Heart left ventricle (tissue), 13 donors: ENCODE results near the gene ZNF219.

Experiments used
- POLR2A ChIP-seq, 2 donors: fragments of 450-650 bp; IDR thresholded peaks; one replicate each; pipeline ENCODE4 v1.6.1; 2017; ENCODE audit warnings: antibody characterized with exemption in 2 of 2, mild to moderate bottlenecking in 2 of 2, moderate library complexity in 2 of 2
- TF ChIP-seq, protein P1 (sequence below), 12 donors: fragments of 200-600 bp; sonication (generic) in 4 of 12; IDR thresholded peaks; one replicate each; pipeline versions ENCODE4 v1.5.0 to v1.8.0; 2018 to 2022; ENCODE audit warnings: antibody characterized with exemption in 12 of 12, mild to moderate bottlenecking in 5 of 12
- donor health status: ischemic (EF 13 %, LVEDD 7.1; RV severe dilation, severe dysfunction).
- donor health status: DM: no; HTN: yes; CAD: no.
- donor health status: DM: no; HTN: no; CAD: no.
- donor health status: ischemic (EF 25% LVEDD 6.9; RV normal size, moderate dysfunction).
- donor health status: ischemic (EF 25% LVEDD 5.7; RV mildly dilated, moderate dysfunction).
- donor health status: ischemic (EF 35%, LVEDD 5.7; RV mildly dilated, moderate dysfunction).
- donor health status: nonischemic (EF 11% LVEDD 7.7; RV severe dilation, severe dysfunction).
- donor health status: DM: yes; HTN: yes; CAD: no.
- donor health status: PGD.
- donor health status: ischemic (EF 29% LVEDD 5.4; RV normal size, mild dysfunction).
- donor health status: nonischemic (EF 23%, LVEDD 6.1; RV moderate dilation, normal function).

DNA sequence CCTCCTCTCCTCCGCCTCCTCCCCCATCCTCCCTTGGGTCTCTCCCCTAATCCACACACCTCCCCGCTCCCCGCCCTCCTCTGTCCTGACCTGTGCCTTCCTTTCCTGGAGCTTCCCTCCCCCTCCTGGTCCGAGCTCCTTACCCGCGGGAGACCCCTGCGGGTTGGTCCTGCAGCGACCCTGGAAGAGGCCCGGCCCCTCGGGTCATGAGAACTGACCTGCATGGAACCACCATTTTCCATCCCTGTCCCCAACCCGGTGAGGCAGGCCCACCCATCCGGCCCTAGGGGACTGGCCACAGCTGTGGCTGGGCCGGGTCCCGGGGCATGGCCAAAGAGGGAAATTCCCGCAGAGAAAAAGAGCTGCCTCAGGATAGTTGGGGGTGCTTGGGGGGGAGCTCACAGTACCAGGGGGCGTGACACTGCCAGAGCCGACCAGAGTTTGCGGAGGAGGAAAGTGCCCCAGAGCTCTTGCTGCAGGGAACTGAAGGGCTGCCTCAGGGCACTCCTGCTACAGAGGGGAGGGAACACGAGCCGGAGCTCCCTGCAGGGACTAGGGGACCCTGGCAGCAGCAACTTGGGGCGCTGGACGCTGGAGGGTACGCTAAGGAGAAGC lies 27.7 kb downstream of the ZNF219 start:
- TF ChIP-seq, protein P1, sequence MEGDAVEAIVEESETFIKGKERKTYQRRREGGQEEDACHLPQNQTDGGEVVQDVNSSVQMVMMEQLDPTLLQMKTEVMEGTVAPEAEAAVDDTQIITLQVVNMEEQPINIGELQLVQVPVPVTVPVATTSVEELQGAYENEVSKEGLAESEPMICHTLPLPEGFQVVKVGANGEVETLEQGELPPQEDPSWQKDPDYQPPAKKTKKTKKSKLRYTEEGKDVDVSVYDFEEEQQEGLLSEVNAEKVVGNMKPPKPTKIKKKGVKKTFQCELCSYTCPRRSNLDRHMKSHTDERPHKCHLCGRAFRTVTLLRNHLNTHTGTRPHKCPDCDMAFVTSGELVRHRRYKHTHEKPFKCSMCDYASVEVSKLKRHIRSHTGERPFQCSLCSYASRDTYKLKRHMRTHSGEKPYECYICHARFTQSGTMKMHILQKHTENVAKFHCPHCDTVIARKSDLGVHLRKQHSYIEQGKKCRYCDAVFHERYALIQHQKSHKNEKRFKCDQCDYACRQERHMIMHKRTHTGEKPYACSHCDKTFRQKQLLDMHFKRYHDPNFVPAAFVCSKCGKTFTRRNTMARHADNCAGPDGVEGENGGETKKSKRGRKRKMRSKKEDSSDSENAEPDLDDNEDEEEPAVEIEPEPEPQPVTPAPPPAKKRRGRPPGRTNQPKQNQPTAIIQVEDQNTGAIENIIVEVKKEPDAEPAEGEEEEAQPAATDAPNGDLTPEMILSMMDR (IDR thresholded peaks at IDR 0.05): peak in 1 of 12 donors; percentile 12
- no peak for TF ChIP-seq POLR2A (IDR thresholded peaks at IDR 0.05)
